Upper lobe of left lung (tissue), 4 donors: ENCODE measurements around the gene MYO1E.

ENCODE experiments used
- EP300 ChIP-seq, 4 donors: sonication (generic); formaldehyde crosslinking; IDR thresholded peaks; one replicate each; pipeline ENCODE4 v1.5.1; 2017; ENCODE audit warnings: antibody characterized with exemption in 4 of 4, control low read depth in 2 of 4
- POLR2A ChIP-seq, 4 donors: fragments of 450-650 bp; IDR thresholded peaks; one replicate each; pipeline ENCODE4 v1.5.1; 2016 to 2017; ENCODE audit warnings: antibody characterized with exemption in 4 of 4, mild to moderate bottlenecking in 2 of 4
- POLR2AphosphoS5 ChIP-seq, 2 donors: sonication (generic); formaldehyde crosslinking; IDR thresholded peaks; one replicate each; pipeline ENCODE4 v1.5.1; 2017; ENCODE audit warnings: antibody characterized with exemption in 2 of 2
- TF ChIP-seq, protein P1 (sequence below), 6 experiments: fragments of 450-650 bp in 4 of 6; fragments of 200-600 bp in 2 of 6; sonication (generic) in 2 of 6; IDR thresholded peaks; one replicate each; pipeline ENCODE4 v1.5.1; 2016 to 2019; ENCODE audit warnings: antibody characterized with exemption in 6 of 6

DNA sequence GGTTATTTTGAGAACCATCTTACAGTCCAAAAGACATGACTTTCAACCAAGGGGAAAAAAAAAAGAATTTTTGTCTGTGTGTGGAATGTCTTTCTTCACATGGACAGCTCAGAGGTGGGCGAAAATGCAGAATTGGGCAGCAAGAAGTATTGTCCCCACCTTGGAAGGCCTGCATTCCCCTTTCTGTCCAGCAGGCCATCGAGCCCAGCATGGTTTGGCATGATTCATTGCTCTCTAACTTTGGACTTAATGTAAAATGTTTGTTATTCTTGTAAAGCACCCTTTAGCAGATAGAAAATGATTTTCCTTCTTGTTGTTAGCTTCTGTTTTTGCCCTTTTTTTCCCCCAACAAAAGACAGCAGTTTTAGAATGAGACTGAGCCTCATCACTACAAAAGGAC, 12.4 kb downstream of the MYO1E start:
- TF ChIP-seq, protein P1, sequence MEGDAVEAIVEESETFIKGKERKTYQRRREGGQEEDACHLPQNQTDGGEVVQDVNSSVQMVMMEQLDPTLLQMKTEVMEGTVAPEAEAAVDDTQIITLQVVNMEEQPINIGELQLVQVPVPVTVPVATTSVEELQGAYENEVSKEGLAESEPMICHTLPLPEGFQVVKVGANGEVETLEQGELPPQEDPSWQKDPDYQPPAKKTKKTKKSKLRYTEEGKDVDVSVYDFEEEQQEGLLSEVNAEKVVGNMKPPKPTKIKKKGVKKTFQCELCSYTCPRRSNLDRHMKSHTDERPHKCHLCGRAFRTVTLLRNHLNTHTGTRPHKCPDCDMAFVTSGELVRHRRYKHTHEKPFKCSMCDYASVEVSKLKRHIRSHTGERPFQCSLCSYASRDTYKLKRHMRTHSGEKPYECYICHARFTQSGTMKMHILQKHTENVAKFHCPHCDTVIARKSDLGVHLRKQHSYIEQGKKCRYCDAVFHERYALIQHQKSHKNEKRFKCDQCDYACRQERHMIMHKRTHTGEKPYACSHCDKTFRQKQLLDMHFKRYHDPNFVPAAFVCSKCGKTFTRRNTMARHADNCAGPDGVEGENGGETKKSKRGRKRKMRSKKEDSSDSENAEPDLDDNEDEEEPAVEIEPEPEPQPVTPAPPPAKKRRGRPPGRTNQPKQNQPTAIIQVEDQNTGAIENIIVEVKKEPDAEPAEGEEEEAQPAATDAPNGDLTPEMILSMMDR (IDR thresholded peaks at IDR 0.05), result no peak
- TF ChIP-seq EP300 (IDR thresholded peaks at IDR 0.05), result no peak
- no peak for TF ChIP-seq POLR2AphosphoS5 (IDR thresholded peaks at IDR 0.05)
- no peak for TF ChIP-seq POLR2A (IDR thresholded peaks at IDR 0.05)
